GDM1 (cell line): ENCODE results near the gene TRIP12.
"Not testable (repeated sequence)": the region's sequence is repeated elsewhere in the genome, so short reads cannot be mapped to it uniquely, and the experiment has no call there.

Experiments
- DNase-seq: peaks from one replicate; lab custom pipeline; 2025; lab: John Stamatoyannopoulos, UW

TRIP12 gene

GRCh38 chr2:229831805-229832509 lies 89.9 kb downstream of the TRIP12 start:
- no peak for DNase-seq

GRCh38 chr2:229825476-229825875 lies 96.3 kb downstream of the TRIP12 start:
- no peak for DNase-seq

GRCh38 chr2:229821316-229821715 lies 100.5 kb downstream of the TRIP12 start:
- no peak for DNase-seq

- no peak for DNase-seq
These were observed 103.6 kb downstream of the TRIP12 start for GRCh38 chr2:229818230-229818629.

GRCh38 chr2:229815858-229816257 lies 106.0 kb downstream of the TRIP12 start:
- no peak for DNase-seq

- DNase-seq: no peak
These were observed 106.5 kb downstream of the TRIP12 start for GRCh38 chr2:229815342-229815741.

- DNase-seq: no peak
These were observed 111.0 kb downstream of the TRIP12 start for GRCh38 chr2:229810786-229811185.

GRCh38 chr2:229805559-229805958 lies 116.2 kb downstream of the TRIP12 start:
- DNase-seq: no peak

- DNase-seq: no peak
These were observed 119.0 kb downstream of the TRIP12 start for GRCh38 chr2:229802785-229803184.

GRCh38 chr2:229800997-229801754 lies 120.6 kb downstream of the TRIP12 start:
- DNase-seq: peak; percentile 10

GRCh38 chr2:229798446-229799155 lies 123.2 kb downstream of the TRIP12 start:
- no peak for DNase-seq

GRCh38 chr2:229795058-229795457 lies 126.8 kb downstream of the TRIP12 start:
- no peak for DNase-seq

GRCh38 chr2:229794636-229795035 lies 127.2 kb downstream of the TRIP12 start:
- no peak for DNase-seq

GRCh38 chr2:229786289-229786688 lies 135.5 kb downstream of the TRIP12 start:
- not testable (repeated sequence) for DNase-seq

GRCh38 chr2:229784791-229785190 lies 137.0 kb downstream of the TRIP12 start:
- DNase-seq: no peak

- DNase-seq: no peak
These were observed 138.6 kb downstream of the TRIP12 start for GRCh38 chr2:229783108-229783721.

GRCh38 chr2:229780856-229781773 lies 140.7 kb downstream of the TRIP12 start:
- peak; percentile 1 for DNase-seq

- DNase-seq: no peak
These were observed 142.2 kb downstream of the TRIP12 start for GRCh38 chr2:229779650-229780049.

GRCh38 chr2:229777716-229778115 lies 144.1 kb downstream of the TRIP12 start:
- DNase-seq: no peak

- DNase-seq: no peak
These were observed 146.0 kb downstream of the TRIP12 start for GRCh38 chr2:229775614-229776313.

GRCh38 chr2:229774237-229774636 lies 147.6 kb downstream of the TRIP12 start:
- DNase-seq: no peak
